HEK293T (cell line): Measurements from ENCODE around the gene LRRN1.

Experiments
- CTCF ChIA-PET: fragments of 350-600 bp; formaldehyde crosslinking; extraction: SDS; loops from one replicate; lab custom pipeline; 2021; ENCODE audit warnings: antibody characterized with exemption, inconsistent platforms; lab: Yijun Ruan, JAX
- POLR2A ChIA-PET: fragments of 350-600 bp; formaldehyde crosslinking; extraction: SDS; loops from one replicate; lab custom pipeline; 2020; ENCODE audit warnings: antibody characterized with exemption, inconsistent platforms; lab: Yijun Ruan, JAX
- DNase-seq: peaks from one replicate; pipeline ENCODE4 v3.0.0; 2012; ENCODE audit warnings: mixed read lengths; ENCODE audit errors: extremely low spot score
- ARNT ChIP-seq: fragments of 450-650 bp; IDR thresholded peaks from 2 replicates; pipeline ENCODE4 v1.6.1; 2017; ENCODE audit warnings: mild to moderate bottlenecking
- BHLHE40 ChIP-seq: fragments of 450-650 bp; IDR thresholded peaks from 2 replicates; pipeline ENCODE4 v1.6.1; 2016; ENCODE audit warnings: mild to moderate bottlenecking, moderate library complexity, borderline replicate concordance
- CTBP1 ChIP-seq: fragments of 450-650 bp; IDR thresholded peaks from 2 replicates; pipeline ENCODE4 v1.6.1; 2016; ENCODE audit warnings: borderline replicate concordance
- ELF4 ChIP-seq: fragments of 450-650 bp; IDR thresholded peaks from 2 replicates; pipeline ENCODE4 v1.6.1; 2017; ENCODE audit warnings: antibody characterized with exemption
- FOXA1 ChIP-seq: fragments of 450-650 bp; IDR thresholded peaks from 2 replicates; pipeline ENCODE4 v1.6.1; 2016; ENCODE audit warnings: mild to moderate bottlenecking
- FOXK2 ChIP-seq: fragments of 450-650 bp; IDR thresholded peaks from 2 replicates; pipeline ENCODE4 v1.6.1; 2016; ENCODE audit warnings: mild to moderate bottlenecking
- FOXM1 ChIP-seq: fragments of 450-650 bp; IDR thresholded peaks from 2 replicates; pipeline ENCODE4 v1.6.1; 2017; ENCODE audit warnings: mild to moderate bottlenecking, borderline replicate concordance
- HDGF ChIP-seq: fragments of 450-650 bp; IDR thresholded peaks from 2 replicates; pipeline ENCODE4 v1.6.1; 2017; ENCODE audit warnings: antibody characterized with exemption, borderline replicate concordance
- L3MBTL2 ChIP-seq: fragments of 450-650 bp; conservative IDR thresholded peaks from 2 replicates; pipeline ENCODE4 v1.6.1; 2016; ENCODE audit warnings: mild to moderate bottlenecking
- LEF1 ChIP-seq: fragments of 450-650 bp; IDR thresholded peaks from 2 replicates; pipeline ENCODE4 v1.6.1; 2017; ENCODE audit warnings: mild to moderate bottlenecking, borderline replicate concordance
- NFRKB ChIP-seq: fragments of 450-650 bp; IDR thresholded peaks from 2 replicates; pipeline ENCODE4 v1.6.1; 2016; ENCODE audit warnings: mild to moderate bottlenecking, moderate library complexity
- PKNOX1 ChIP-seq: fragments of 450-650 bp; IDR thresholded peaks from 2 replicates; pipeline ENCODE4 v1.6.1; 2016
- SP1 ChIP-seq: fragments of 450-650 bp; IDR thresholded peaks from 2 replicates; pipeline ENCODE4 v1.6.1; 2017
- SUZ12 ChIP-seq: fragments of 450-650 bp; IDR thresholded peaks from 2 replicates; pipeline ENCODE4 v1.6.1; 2016; ENCODE audit warnings: mild to moderate bottlenecking
- TARDBP ChIP-seq: fragments of 450-650 bp; IDR thresholded peaks from 2 replicates; pipeline ENCODE4 v1.6.1; 2016
- ZNF384 ChIP-seq: fragments of 450-650 bp; IDR thresholded peaks from 2 replicates; pipeline ENCODE4 v1.6.1; 2016

LRRN1 gene

GRCh38 chr3:3783210-3783609, 16.0 kb upstream of the LRRN1 start:
- CTCF ChIA-PET: no interaction called here
- POLR2A ChIA-PET: no interaction called here
- DNase-seq: no peak
- TF ChIP-seq FOXM1 (no peak), LEF1 (no peak), FOXA1 (no peak), SP1 (no peak)

- DNase-seq: no peak
- TF ChIP-seq L3MBTL2: no peak
- TF ChIP-seq ARNT: no peak
- no peak for TF ChIP-seq LEF1
- no peak for TF ChIP-seq BHLHE40
- TF ChIP-seq HDGF: no peak
- no peak for TF ChIP-seq SUZ12
- no peak for TF ChIP-seq ZNF384
- no peak for TF ChIP-seq CTBP1
- TF ChIP-seq FOXM1: no peak
- POLR2A ChIA-PET: no interaction called here
- CTCF ChIA-PET: no interaction called here
Measured at GRCh38 chr3:3783696-3784095, 15.5 kb upstream of the LRRN1 start.

- DNase-seq: no peak
- TF ChIP-seq ZNF384 (no peak), L3MBTL2 (no peak)
- POLR2A ChIA-PET: no interaction called here
- CTCF ChIA-PET: no interaction called here
Measured at GRCh38 chr3:3792391-3792790, 6.8 kb upstream of the LRRN1 start.

- POLR2A ChIA-PET: no interaction called here
- DNase-seq: no peak
- CTCF ChIA-PET: no interaction called here
- TF ChIP-seq HDGF (no peak), NFRKB (no peak), SUZ12 (no peak), FOXK2 (no peak), FOXA1 (no peak), SP1 (no peak), ELF4 (no peak), BHLHE40 (no peak), CTBP1 (no peak), TARDBP (no peak), LEF1 (no peak), PKNOX1 (no peak), ARNT (no peak)
Measured at GRCh38 chr3:3798631-3799113, 559 bp upstream of the LRRN1 start.

GRCh38 chr3:3800080-3800455, 837 bp downstream of the LRRN1 start:
- ChIA-PET CTCF (no interaction called here), POLR2A (no interaction called here)
- no peak for DNase-seq
- no peak for TF ChIP-seq FOXA1
- no peak for TF ChIP-seq ELF4
- no peak for TF ChIP-seq SUZ12

- ChIA-PET CTCF (no interaction called here), POLR2A (no interaction called here)
- DNase-seq: no peak
- TF ChIP-seq FOXA1 (no peak), ZNF384 (no peak), PKNOX1 (no peak), L3MBTL2 (no peak), SP1 (no peak), NFRKB (no peak), FOXK2 (no peak), FOXM1 (no peak), ELF4 (no peak), HDGF (no peak), TARDBP (no peak), ARNT (no peak), LEF1 (no peak)
Measured at GRCh38 chr3:3800685-3801493, 1.7 kb downstream of the LRRN1 start.

GRCh38 chr3:3801494-3801841, 2.2 kb downstream of the LRRN1 start:
- TF ChIP-seq ZNF384: no peak
- no peak for TF ChIP-seq SP1
- TF ChIP-seq PKNOX1: no peak
- TF ChIP-seq FOXM1: no peak
- no peak for TF ChIP-seq TARDBP
- no peak for TF ChIP-seq LEF1
- no peak for DNase-seq
- CTCF ChIA-PET: no interaction called here
- POLR2A ChIA-PET: no interaction called here
